ENCODE results near the gene GYS2.
"Not testable (repeated sequence)": the region's sequence is repeated elsewhere in the genome, so short reads cannot be mapped to it uniquely, and the experiment has no call there.

The GYS2 gene

DNA sequence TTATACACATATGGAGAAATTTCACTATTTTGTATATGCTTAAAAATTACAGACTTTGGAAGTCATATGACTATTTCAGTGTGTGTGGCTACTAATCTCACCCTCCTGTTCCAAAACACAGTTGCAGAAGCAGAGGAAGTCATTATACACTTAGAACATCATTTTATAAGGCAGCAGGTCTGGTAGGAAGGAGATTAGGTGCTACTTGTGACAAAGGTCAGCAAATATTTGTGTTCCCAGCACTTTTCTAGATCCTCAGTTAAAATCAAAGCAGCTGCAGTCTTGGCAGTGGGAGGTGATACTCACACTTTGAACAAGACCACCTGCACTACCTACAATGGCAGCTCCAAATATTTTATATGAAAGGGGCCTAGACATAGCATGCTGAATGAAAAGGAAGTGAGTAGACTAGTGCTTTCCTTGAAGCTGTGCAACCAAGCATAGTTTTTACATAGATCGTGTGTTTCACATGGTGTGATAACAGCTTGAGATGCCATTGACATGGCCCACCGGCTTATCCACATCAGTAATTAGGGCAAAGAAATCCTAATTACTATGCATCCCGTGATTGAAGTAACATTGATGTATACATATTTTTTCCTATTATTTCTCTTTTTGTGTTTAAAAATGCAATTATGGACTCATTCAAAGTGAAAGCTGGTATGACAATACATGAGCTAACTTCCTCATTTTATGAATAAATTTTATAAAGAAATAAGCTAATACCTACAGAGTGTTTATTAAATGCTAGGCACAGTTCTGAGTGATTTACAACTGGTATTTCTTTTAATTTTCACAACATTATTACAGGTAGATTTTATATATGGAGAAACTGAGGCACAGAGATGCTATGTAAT, 5.3 kb downstream of the GYS2 start:
- TF ChIP-seq, protein P1, sequence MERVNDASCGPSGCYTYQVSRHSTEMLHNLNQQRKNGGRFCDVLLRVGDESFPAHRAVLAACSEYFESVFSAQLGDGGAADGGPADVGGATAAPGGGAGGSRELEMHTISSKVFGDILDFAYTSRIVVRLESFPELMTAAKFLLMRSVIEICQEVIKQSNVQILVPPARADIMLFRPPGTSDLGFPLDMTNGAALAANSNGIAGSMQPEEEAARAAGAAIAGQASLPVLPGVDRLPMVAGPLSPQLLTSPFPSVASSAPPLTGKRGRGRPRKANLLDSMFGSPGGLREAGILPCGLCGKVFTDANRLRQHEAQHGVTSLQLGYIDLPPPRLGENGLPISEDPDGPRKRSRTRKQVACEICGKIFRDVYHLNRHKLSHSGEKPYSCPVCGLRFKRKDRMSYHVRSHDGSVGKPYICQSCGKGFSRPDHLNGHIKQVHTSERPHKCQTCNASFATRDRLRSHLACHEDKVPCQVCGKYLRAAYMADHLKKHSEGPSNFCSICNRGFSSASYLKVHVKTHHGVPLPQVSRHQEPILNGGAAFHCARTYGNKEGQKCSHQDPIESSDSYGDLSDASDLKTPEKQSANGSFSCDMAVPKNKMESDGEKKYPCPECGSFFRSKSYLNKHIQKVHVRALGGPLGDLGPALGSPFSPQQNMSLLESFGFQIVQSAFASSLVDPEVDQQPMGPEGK (CRISPR knock-in tag; IDR thresholded peaks at IDR 0.05; ENCODE audit: borderline replicate concordance), result no peak
- TF ChIP-seq ESRRG (CRISPR knock-in tag; IDR thresholded peaks at IDR 0.05) (no peak), CSDC2 (CRISPR knock-in tag; IDR thresholded peaks at IDR 0.05) (no peak), ZNF565 (CRISPR knock-in tag; conservative IDR thresholded peaks at IDR 0.05; ENCODE audit: low read depth) (no peak), ZNF8 (CRISPR knock-in tag; IDR thresholded peaks at IDR 0.05) (no peak), GLIS3 (CRISPR knock-in tag; IDR thresholded peaks at IDR 0.05) (no peak), TOX (CRISPR knock-in tag; IDR thresholded peaks at IDR 0.05; ENCODE audit: borderline replicate concordance) (no peak), ZC3H10 (CRISPR knock-in tag; IDR thresholded peaks at IDR 0.05) (no peak), PPARA (CRISPR knock-in tag; IDR thresholded peaks at IDR 0.05; ENCODE audit: borderline replicate concordance) (no peak), ZFP3 (CRISPR knock-in tag; IDR thresholded peaks at IDR 0.05) (no peak)
- TF ChIP-seq, protein P2, sequence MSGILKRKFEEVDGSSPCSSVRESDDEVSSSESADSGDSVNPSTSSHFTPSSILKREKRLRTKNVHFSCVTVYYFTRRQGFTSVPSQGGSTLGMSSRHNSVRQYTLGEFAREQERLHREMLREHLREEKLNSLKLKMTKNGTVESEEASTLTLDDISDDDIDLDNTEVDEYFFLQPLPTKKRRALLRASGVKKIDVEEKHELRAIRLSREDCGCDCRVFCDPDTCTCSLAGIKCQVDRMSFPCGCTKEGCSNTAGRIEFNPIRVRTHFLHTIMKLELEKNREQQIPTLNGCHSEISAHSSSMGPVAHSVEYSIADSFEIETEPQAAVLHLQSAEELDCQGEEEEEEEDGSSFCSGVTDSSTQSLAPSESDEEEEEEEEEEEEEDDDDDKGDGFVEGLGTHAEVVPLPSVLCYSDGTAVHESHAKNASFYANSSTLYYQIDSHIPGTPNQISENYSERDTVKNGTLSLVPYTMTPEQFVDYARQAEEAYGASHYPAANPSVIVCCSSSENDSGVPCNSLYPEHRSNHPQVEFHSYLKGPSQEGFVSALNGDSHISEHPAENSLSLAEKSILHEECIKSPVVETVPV (CRISPR knock-in tag; IDR thresholded peaks at IDR 0.05), result no peak
- ATAC-seq, result no peak

DNA sequence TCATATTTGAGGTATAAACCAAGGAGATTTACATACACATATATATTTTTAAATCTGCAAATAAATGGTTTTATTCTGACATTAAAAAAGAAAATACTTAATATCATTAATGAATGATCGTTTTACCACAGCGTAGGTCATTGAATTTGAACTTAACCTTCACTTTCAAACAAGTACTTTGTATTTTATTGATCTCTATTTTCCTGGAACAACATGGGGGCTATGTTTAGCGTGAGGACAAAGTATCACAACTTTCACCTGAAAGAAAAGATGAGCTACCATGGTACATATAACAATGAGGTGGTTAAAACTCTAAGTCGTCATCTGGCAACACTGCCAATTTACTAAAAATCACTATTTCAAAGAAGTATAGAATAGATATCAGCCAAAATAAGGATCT, 6.0 kb downstream of the GYS2 start:
- TF ChIP-seq ZNF565 (CRISPR knock-in tag; conservative IDR thresholded peaks at IDR 0.05; ENCODE audit: low read depth) (no peak), TOX (CRISPR knock-in tag; IDR thresholded peaks at IDR 0.05; ENCODE audit: borderline replicate concordance) (no peak), RARB (CRISPR knock-in tag; IDR thresholded peaks at IDR 0.05) (no peak), SNAI2 (CRISPR knock-in tag; IDR thresholded peaks at IDR 0.05) (no peak), GLIS3 (CRISPR knock-in tag; IDR thresholded peaks at IDR 0.05) (no peak), PPARA (CRISPR knock-in tag; IDR thresholded peaks at IDR 0.05; ENCODE audit: borderline replicate concordance) (no peak), TCF4 (CRISPR knock-in tag; IDR thresholded peaks at IDR 0.05; ENCODE audit: borderline replicate concordance) (no peak), BACH2 (CRISPR knock-in tag; IDR thresholded peaks at IDR 0.05; ENCODE audit: borderline replicate concordance) (no peak), ZC3H10 (CRISPR knock-in tag; IDR thresholded peaks at IDR 0.05) (no peak), ZFP3 (CRISPR knock-in tag; IDR thresholded peaks at IDR 0.05) (no peak), OSR1 (CRISPR knock-in tag; IDR thresholded peaks at IDR 0.05) (no peak)
- TF ChIP-seq, protein P3, sequence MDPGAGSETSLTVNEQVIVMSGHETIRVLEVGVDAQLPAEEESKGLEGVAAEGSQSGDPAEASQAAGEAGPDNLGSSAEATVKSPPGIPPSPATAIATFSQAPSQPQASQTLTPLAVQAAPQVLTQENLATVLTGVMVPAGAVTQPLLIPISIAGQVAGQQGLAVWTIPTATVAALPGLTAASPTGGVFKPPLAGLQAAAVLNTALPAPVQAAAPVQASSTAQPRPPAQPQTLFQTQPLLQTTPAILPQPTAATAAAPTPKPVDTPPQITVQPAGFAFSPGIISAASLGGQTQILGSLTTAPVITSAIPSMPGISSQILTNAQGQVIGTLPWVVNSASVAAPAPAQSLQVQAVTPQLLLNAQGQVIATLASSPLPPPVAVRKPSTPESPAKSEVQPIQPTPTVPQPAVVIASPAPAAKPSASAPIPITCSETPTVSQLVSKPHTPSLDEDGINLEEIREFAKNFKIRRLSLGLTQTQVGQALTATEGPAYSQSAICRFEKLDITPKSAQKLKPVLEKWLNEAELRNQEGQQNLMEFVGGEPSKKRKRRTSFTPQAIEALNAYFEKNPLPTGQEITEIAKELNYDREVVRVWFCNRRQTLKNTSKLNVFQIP (CRISPR knock-in tag; IDR thresholded peaks at IDR 0.05; ENCODE audit: borderline replicate concordance, low read depth), result no peak
- TF ChIP-seq, protein P2 (CRISPR knock-in tag; IDR thresholded peaks at IDR 0.05), result no peak
- TF ChIP-seq, protein P4, sequence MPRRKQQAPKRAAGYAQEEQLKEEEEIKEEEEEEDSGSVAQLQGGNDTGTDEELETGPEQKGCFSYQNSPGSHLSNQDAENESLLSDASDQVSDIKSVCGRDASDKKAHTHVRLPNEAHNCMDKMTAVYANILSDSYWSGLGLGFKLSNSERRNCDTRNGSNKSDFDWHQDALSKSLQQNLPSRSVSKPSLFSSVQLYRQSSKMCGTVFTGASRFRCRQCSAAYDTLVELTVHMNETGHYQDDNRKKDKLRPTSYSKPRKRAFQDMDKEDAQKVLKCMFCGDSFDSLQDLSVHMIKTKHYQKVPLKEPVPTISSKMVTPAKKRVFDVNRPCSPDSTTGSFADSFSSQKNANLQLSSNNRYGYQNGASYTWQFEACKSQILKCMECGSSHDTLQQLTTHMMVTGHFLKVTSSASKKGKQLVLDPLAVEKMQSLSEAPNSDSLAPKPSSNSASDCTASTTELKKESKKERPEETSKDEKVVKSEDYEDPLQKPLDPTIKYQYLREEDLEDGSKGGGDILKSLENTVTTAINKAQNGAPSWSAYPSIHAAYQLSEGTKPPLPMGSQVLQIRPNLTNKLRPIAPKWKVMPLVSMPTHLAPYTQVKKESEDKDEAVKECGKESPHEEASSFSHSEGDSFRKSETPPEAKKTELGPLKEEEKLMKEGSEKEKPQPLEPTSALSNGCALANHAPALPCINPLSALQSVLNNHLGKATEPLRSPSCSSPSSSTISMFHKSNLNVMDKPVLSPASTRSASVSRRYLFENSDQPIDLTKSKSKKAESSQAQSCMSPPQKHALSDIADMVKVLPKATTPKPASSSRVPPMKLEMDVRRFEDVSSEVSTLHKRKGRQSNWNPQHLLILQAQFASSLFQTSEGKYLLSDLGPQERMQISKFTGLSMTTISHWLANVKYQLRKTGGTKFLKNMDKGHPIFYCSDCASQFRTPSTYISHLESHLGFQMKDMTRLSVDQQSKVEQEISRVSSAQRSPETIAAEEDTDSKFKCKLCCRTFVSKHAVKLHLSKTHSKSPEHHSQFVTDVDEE (CRISPR knock-in tag; IDR thresholded peaks at IDR 0.05), result no peak
- ATAC-seq, result no peak

DNA sequence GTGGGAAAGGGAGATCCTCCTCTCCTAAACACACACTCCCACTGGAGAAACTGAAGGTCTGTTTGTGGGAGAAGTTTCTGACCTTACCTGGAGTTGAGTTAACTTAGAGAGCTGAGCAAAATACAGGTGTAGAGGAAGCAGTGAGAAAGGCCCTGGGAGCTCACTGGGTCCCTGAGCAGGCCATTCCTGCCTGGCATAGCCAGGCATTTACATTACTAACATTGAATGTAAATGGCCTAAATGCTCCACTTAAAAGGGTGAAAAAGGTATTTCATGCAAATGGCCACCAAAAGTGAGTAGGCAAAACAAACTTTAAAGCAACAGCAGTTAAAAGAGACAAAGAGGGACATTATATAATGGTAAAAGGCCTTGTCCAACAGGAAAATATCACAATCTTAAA, 9.3 kb downstream of the GYS2 start:
- not testable (repeated sequence) for ATAC-seq

Measured in SK-N-SH treated with all-trans-retinoic acid at 6 μM for 48 hours (cell line).